PC-3 (cell line): ENCODE results near the gene GBE1. TPM values are rescaled to one million over a fixed set of nuclear protein-coding genes. Genes with fewer than 3 reads are reported as not detected.

Experiments used
- ATAC-seq: fragments of 200-7000 bp; cut with Tn5 transposase; 2 replicates; pipeline ENCODE4 v1.9.1; 2020; ENCODE audit warnings: mild to moderate bottlenecking, moderate library complexity
- BruUV-seq: library from RNA; stranded (reverse); fragments of 400-500 nt; replicated peaks from 2 replicates; lab custom pipeline; 2021; lab: Mats Ljungman, UMichigan
- CTCF ChIA-PET: fragments of 300-600 bp; sonication (Branson Sonifier 250); formaldehyde crosslinking; loops from one replicate; lab custom pipeline; 2022; ENCODE audit warnings: antibody characterized with exemption; lab: Charles Lee
- POLR2A ChIA-PET: fragments of 300-600 bp; sonication (Branson Sonifier 250); formaldehyde crosslinking; loops from one replicate; lab custom pipeline; 2022; ENCODE audit warnings: antibody characterized with exemption; ENCODE audit not compliant: unreplicated experiment; lab: Charles Lee
- DNase-seq: peaks from one replicate; pipeline ENCODE4 v3.0.0-alpha.2; 2015
- H2AFZ ChIP-seq: fragments of 300-600 bp; sonication (generic); 2 replicates; pipeline ENCODE4 v1.6.0; 2016; ENCODE audit warnings: antibody characterized with exemption, low read length
- H3F3A ChIP-seq: fragments of 300-600 bp; sonication (generic); one replicate; pipeline ENCODE4 v1.6.0; 2017; ENCODE audit warnings: antibody characterized with exemption, low read length, control low read depth, mild to moderate bottlenecking; ENCODE audit not compliant: unreplicated experiment
- H3K27ac ChIP-seq: fragments of 300-600 bp; sonication (generic); 2 replicates; pipeline ENCODE4 v1.5.1; 2016; ENCODE audit warnings: mild to moderate bottlenecking, low read length
- H3K27me3 ChIP-seq: fragments of 300-600 bp; sonication (generic); 2 replicates; pipeline ENCODE4 v1.6.1; 2016; ENCODE audit warnings: low read length, mixed read lengths
- H3K36me3 ChIP-seq: fragments of 300-600 bp; sonication (generic); 2 replicates; pipeline ENCODE4 v1.6.1; 2016; ENCODE audit warnings: low read depth, mixed run types, low read length, mixed read lengths
- H3K4me1 ChIP-seq: fragments of 300-600 bp; sonication (generic); 2 replicates; pipeline ENCODE4 v1.5.1; 2016; ENCODE audit warnings: low read length; ENCODE audit not compliant: insufficient read depth
- H3K4me2 ChIP-seq: fragments of 300-600 bp; sonication (generic); 2 replicates; pipeline ENCODE4 v1.6.0; 2016; ENCODE audit warnings: low read length
- H3K4me3 ChIP-seq: fragments of 300-600 bp; sonication (generic); 2 replicates; pipeline ENCODE4 v1.5.1; 2016; ENCODE audit warnings: mild to moderate bottlenecking, low read length, mixed read lengths
- H3K79me2 ChIP-seq: fragments of 300-600 bp; sonication (generic); 2 replicates; pipeline ENCODE4 v1.6.1; 2017; ENCODE audit warnings: low read length, mixed read lengths
- H3K9ac ChIP-seq: fragments of 300-600 bp; sonication (generic); 2 replicates; pipeline ENCODE4 v1.6.0; 2016; ENCODE audit warnings: mild to moderate bottlenecking, low read length
- H3K9me2 ChIP-seq: fragments of 300-600 bp; sonication (generic); replicated peaks from 2 replicates; pipeline ENCODE4 v1.6.1; 2016; ENCODE audit warnings: mixed run types, low read length, mixed read lengths
- H3K9me3 ChIP-seq: fragments of 300-600 bp; sonication (generic); 2 replicates; pipeline ENCODE4 v1.6.1; 2016; ENCODE audit warnings: low read length, mixed read lengths
- H4K20me1 ChIP-seq: fragments of 300-600 bp; sonication (generic); 2 replicates; pipeline ENCODE4 v1.6.1; 2016; ENCODE audit warnings: low read length, mixed read lengths
- EZH2 ChIP-seq: fragments of 300-600 bp; sonication (generic); IDR thresholded peaks from one replicate; pipeline ENCODE4 v1.6.1; 2017; ENCODE audit warnings: antibody characterized with exemption, mild to moderate bottlenecking, low read length; ENCODE audit not compliant: unreplicated experiment
- EZH2phosphoT487 ChIP-seq: fragments of 300-600 bp; sonication (generic); IDR thresholded peaks from 2 replicates; pipeline ENCODE4 v1.6.1; 2018; ENCODE audit warnings: mild to moderate bottlenecking, antibody characterized with exemption, low read length, borderline replicate concordance
- intact Hi-C: fragments of 100-400 bp; cut with micrococcal nuclease; formaldehyde crosslinking; loops from 2 replicates; pipeline ENCODE4 v1.9.0; 2023
- total RNA-seq: library from RNA; depleted of rRNA; stranded (reverse); fragments of >200 nt; gene quantifications from 2 replicates; pipeline ENCODE4 v1.2.3, GENCODE V29; 2014
- TF ChIP-seq, protein P1 (sequence below): fragments of 300-600 bp; sonication (generic); conservative IDR thresholded peaks from 2 replicates; pipeline ENCODE4 v1.5.1; 2017; ENCODE audit warnings: antibody characterized with exemption, low read depth, mild to moderate bottlenecking, low read length

The GBE1 gene
- total RNA-seq, 1 experiment from 2014 or later = 57.7 TPM

DNA sequence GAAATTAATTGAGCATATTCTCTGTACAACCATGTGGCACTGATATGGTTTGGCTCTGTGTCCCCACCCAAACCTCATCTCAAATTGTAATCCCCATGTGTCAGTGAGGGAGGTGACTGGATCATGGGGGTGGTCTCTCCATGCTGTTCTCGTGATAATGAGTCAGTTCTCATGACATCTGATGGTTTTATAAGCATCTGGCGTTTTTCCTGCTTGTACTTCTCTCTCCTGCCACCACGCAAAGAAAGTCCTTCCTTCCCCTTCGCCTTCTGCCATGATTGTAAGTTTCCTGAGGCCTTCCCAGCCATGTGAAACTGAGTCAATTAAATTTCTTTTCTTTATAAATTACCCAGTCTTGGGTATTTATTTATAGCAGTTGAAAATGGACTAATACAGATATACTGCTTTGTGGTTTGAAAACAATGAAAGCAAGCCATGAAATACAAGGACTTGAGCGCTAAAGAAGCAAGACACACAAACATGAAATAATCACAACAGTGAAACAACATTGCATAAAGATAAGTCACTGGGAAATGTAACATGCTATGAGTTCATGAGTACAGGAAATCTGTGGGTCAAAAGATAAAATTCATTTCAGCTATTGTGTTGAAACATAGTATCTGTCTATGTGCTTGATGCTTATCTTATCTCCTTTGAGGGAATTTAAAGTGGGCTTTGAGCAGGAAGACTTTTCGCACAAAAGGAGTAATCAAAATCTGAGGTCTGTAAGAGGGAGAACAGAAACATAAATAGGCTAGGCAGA lies 288.7 kb downstream of the GBE1 start:
- H3K27ac ChIP-seq = no peak overlapping the region
- DNase-seq = no peak
- intact Hi-C loops = no loop called here
- no peak overlapping the region for H2AFZ ChIP-seq
- POLR2A ChIA-PET = no interaction called here
- ATAC-seq = no peak
- no peaks in the 10 kb centered on the region for H3K79me2 ChIP-seq
- no peaks in the 10 kb centered on the region for H3K9me2 ChIP-seq
- H3K4me2 ChIP-seq = no peak overlapping the region
- TF ChIP-seq EZH2 (no peak), EZH2phosphoT487 (no peak)
- TF ChIP-seq, protein P1, sequence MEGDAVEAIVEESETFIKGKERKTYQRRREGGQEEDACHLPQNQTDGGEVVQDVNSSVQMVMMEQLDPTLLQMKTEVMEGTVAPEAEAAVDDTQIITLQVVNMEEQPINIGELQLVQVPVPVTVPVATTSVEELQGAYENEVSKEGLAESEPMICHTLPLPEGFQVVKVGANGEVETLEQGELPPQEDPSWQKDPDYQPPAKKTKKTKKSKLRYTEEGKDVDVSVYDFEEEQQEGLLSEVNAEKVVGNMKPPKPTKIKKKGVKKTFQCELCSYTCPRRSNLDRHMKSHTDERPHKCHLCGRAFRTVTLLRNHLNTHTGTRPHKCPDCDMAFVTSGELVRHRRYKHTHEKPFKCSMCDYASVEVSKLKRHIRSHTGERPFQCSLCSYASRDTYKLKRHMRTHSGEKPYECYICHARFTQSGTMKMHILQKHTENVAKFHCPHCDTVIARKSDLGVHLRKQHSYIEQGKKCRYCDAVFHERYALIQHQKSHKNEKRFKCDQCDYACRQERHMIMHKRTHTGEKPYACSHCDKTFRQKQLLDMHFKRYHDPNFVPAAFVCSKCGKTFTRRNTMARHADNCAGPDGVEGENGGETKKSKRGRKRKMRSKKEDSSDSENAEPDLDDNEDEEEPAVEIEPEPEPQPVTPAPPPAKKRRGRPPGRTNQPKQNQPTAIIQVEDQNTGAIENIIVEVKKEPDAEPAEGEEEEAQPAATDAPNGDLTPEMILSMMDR = no peak
- H3K4me1 ChIP-seq = no peaks in the 10 kb centered on the region
- no peaks in the 10 kb centered on the region for H3K27me3 ChIP-seq
- H3F3A ChIP-seq = no peaks in the 10 kb centered on the region
- CTCF ChIA-PET = no interaction called here
- no peak overlapping the region for H3K9ac ChIP-seq
- no peak overlapping the region for H3K4me3 ChIP-seq
- no peaks in the 10 kb centered on the region for H4K20me1 ChIP-seq
- H3K36me3 ChIP-seq = no peaks in the 10 kb centered on the region
- BruUV-seq = no TSS peak
- no peaks in the 10 kb centered on the region for H3K9me3 ChIP-seq

DNA sequence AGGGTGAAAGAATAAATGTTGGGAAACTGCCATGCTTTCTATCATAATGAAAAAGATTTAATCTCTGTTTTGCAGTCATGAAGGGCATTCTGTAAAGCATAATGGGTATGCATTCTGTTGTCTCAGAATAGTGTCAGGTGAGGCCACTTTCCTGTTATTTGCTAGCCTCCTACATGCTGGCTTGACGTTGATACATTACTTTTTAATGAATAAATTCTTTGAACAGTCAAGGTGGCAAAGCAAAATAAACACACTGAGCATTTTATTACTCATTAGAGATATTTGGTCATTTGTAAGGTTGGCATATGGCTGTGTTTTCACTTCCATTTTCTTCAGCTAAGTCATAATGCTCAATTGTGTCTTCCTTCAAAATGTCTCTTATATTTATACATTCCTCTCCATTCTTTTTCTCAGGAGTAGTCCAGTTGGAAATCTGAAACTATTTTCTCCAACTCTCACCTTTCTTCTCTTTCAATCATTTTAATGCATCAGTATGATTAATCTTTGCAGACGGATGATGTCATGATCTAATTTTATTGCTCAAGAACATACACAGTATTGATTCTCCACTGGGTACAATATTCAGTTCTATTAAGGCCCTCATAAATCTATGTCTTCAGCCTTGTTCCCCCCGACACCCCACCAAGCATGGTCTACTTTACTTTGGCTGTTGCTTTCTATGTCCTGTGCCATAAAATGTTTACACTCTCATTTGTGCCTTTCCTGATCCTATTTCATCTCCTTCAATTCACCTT lies 290.7 kb downstream of the GBE1 start:
- intact Hi-C loops = no loop called here
- POLR2A ChIA-PET = no interaction called here
- H3F3A ChIP-seq = no peaks in the 10 kb centered on the region
- H3K4me1 ChIP-seq = 0 out of 2 replicates have a peak, but pooled peaks cover 3% of the 10 kb centered on the region
- no peak overlapping the region for H3K9ac ChIP-seq
- H3K79me2 ChIP-seq = no peaks in the 10 kb centered on the region
- H3K27ac ChIP-seq = no peak overlapping the region
- ATAC-seq = no peak
- no peak overlapping the region for H3K4me3 ChIP-seq
- H2AFZ ChIP-seq = no peak overlapping the region
- H3K4me2 ChIP-seq = no peak overlapping the region
- DNase-seq = no peak
- no peaks in the 10 kb centered on the region for H4K20me1 ChIP-seq
- no TSS peak for BruUV-seq
- no peaks in the 10 kb centered on the region for H3K36me3 ChIP-seq
- no peaks in the 10 kb centered on the region for H3K9me3 ChIP-seq
- CTCF ChIA-PET = no interaction called here
- H3K27me3 ChIP-seq = no peaks in the 10 kb centered on the region
- TF ChIP-seq, protein P1 = no peak
- no peak for TF ChIP-seq EZH2
- no peak for TF ChIP-seq EZH2phosphoT487
- H3K9me2 ChIP-seq = no peaks in the 10 kb centered on the region
